ENCODE data around the gene PLEKHM3.

The PLEKHM3 gene

DNA sequence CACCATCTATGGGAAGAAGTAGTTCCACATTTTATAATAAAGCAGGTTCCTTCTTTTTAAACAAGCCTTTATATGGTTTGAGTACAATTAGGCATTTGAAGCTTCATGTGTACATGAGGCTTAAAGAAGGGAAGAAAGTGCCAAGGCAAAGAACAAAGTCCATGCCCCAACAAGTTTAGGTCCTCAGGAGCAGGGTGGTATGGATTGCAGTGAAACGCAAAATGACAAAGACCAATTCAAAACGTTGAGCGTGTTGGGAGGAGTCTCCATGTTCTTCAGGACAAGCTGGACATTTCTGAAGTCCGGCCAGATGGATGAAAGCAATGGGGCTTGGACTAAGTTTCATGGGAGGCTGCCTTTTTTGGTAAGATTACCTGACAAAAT, 176.8 kb downstream of the PLEKHM3 start:
- DNase-seq = no peak

DNA sequence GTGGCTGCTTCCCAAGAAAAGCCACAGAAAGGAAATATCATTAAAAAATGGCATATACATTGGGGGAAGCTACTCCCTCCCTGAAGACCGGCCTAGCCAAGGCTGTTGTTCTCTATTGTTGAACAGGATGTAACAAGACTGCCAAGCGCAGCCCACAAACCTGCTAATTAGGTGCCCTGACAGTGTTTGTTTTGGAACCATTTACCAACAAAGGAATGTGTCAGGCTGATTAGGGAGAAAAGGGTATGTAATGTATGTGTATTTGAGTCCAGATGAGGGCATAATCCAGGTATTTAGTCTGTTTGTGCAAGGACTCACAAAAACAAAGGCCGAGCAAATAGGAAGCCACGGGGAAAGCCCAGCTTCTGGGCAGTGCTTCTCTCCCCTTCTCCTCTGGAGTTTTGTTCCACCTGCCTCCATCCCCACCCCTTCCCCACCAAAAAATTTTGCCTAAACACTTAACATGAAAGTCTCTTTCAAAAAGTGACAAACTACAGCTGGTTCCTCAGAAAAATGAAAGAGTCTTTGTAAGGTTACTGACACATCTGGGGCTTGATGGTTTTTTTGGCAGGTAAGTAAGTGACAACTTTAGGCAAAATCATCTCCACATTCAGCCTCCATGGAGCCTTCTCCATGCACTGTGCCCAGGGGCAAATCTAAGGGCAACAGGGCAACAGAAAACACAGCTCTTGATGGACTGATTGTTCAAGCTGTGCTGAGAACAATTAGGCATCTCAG, 177.4 kb downstream of the PLEKHM3 start:
- DNase-seq = no peak

GRCh38 chr2:207847098-207847806, 178.1 kb downstream of the PLEKHM3 start:
- DNase-seq = no peak

DNA sequence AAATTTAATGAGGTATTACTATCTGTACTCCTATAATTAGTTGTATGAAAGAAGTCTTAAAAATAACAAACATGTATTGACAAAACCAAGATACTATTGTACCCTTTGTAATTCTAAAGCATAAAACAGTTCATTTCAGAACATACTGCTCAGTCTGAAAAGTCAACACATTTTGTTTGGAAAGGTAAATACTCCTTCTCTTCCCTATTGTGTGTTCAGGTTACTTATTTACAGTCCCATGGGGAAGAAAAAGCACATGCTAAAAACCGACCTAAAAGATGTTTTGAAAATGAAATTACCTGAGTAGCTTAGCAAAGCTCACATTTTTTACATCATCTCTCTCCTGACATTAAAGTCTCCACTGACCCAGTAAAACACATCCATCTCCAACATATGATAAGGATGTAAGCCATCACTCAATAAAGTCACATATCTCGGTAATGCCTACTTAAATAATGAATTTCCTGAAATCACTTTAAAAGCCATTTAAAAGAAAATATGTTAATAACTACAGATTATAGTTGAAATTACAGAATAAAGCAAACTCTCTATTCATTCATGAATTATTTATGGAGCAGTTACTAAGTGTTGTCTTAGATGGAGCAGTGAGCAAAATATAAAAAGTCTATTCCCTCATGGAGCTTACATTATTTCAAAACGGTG, 180.0 kb downstream of the PLEKHM3 start:
- no peak for DNase-seq

- DNase-seq = no peak
Measured at GRCh38 chr2:207844648-207845047, 180.7 kb downstream of the PLEKHM3 start.

DNA sequence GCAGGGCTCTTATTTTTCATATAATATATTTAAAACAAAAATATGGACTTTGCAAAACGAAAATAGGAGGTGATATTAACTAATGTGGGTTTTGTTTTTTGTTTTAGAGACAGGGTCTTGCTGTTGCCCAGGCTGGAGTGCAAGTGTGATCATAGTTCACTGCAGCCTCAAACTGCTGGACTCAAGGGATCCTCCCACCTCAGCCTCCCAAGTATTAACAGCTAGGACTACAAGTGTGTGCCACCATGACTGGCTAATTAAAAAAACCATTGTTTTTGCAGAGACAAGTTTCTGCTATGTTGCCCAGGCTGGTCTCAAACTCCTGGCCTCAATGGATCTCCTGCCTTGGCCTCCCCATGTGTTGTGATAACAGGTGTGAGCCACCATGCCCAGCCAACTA, 185.2 kb downstream of the PLEKHM3 start:
- no peak for DNase-seq

DNA sequence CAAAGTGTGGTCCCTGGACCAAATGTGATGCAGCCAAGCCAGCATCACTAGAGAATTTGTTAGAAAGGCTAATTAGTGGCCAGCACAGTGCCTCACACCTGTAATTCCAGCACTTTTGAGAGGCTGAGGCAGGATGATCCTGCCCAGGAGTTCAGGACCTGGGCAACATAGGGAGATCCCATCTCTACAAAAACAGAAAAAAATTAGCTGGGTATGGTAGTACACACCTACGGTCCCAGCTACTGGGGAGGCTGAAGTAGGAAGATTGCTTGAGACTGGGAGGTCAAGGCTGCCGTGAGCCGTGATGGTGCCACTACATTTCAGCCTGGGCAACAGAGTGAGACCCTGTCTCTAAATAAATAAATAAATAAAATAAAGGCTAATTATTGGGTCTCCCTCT, 185.8 kb downstream of the PLEKHM3 start:
- no peak for DNase-seq

DNA sequence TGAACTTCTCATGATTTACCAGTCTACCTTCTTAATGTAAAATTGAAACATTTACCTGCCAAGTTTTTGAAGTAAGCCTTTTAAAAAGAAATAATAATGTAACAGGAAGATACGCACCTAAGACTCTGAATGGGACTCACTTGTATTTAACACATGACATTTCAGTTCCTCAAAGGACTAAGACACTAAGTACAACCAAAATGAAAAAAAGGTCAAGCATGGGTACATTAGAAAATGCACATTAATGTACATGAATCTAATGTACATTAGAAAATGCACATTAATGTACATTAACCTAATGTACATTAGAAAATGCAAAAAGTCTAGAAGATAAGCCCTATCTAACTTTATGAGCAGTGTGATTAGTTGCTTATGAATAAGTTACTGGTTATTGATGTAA, 186.3 kb downstream of the PLEKHM3 start:
- DNase-seq = no peak

DNA sequence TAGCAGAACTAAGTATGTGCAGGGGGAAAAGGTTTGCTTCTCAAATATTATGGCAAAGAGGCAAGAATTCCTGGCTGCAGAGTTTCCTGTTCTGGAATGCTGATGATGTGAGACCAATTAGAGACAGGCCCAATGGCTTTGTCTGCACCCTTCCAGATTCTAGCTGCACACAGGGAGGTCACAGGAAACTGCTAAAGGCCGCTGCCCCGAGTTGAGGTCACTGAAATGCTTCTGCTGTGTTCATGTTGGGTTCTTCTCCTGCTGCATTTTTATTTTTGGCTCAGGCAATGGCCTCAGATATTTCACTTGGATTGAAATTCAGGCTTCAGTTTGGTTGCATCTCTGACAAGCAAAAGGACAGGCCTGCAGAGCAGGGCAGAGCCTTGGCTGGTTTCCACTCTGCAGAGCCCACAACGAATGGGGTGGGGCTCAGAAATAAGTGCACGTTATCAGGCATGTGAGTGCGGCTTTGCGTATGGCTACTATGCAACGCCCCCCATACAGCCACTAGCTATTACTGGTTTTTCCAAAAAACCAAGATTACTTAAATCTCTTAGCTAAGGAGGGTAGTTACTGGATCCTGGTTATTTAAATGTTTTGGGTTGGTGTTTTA, 188.7 kb downstream of the PLEKHM3 start:
- DNase-seq = no peak

DNA sequence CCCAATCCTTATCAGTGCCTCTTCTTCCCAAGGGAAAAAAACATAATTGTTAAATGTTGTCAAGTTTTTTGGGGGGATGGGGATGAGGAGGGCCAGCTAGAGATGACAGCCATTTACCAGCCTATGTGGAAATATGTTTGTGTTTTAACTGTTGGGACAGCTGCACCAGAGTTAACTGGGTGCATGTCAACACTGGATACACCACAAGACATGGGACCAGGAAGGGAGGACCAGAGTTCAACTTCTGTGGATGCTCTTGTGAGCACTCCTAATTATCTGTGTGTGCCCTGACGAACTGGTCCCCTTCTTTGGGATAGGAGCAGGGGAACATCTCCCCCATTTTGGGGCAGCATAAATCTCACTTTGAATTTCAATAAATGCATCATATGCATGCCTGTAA, 189.5 kb downstream of the PLEKHM3 start:
- no peak for DNase-seq

DNA sequence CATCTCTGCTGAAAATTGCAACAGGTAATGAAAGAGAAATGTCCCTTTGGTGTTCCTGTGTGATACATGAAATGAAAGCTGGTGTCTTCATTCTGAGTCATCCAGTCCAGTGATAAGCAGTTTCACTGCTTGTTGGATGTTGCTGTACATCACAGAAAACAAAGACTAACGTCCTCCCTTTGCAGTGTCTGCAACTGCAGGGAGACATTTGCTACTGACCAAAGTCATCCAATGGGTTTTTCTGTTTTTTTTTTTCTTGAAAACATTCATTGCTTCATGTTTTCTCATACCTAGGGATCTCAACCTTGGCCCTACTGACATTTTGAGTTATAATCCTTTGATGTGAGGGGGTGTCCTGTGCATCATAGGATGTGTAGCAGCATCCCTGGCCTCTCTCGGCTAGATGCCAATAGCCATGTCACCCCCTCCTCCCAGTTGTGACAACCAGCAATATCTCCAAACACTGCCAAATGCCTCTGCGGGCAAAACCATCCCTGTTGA, 192.0 kb downstream of the PLEKHM3 start:
- DNase-seq = no peak

- DNase-seq = no peak
Measured at GRCh38 chr2:207831584-207832248, 193.6 kb downstream of the PLEKHM3 start.

- no peak for DNase-seq
Measured at GRCh38 chr2:207830778-207831438, 194.4 kb downstream of the PLEKHM3 start.

DNA sequence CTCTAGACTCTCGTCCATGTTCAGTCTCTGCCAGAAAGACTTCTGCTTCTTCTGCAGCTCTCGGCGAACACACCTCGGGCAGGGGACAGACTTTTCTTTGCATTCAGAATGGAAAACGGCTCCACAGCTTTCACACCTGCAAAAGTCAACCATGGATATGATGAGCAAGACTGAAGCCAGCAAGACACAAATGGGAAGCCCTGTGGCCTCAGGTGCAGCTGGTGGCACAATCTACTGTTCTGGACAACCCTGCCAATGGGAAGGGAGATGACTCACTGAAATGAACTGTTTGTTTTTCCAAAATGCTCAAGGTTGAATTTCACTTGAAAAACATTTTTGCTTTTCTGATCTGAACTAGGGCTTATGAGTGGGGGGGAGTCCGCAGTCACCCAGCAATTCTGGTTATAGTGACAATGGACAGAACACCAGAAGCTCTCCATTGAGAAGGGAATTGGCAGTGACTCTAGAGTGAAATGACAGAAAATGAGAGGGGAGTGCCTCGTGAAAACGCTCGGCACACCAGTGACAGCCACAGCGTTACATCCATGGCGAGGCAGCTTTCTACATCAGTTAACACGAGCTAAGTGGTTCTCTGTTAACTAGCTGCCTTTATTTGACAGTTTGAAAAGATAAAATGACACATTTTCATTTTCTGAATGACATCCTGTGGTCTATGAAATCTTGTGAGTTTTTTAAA, 196.8 kb downstream of the PLEKHM3 start:
- DNase-seq = no peak

DNA sequence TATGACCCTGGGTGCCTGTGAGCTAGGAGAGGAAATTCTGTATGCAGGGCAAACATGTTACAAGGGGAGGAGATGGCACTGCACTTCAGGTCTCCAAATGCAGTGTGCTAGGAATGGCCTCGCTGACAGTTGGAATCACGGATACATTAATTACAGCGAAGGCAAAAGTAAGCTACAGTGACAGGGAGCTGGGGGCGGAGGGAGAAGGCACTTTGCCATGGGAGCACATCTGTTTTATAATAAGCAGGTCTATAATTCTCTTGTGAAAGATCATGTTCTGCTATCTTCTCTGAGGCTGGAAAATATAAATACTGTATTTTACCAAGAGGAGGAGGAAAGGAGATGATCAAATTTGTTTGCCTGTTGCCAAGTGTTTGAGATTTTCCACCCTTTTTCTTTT, 199.3 kb downstream of the PLEKHM3 start:
- no peak for DNase-seq

DNA sequence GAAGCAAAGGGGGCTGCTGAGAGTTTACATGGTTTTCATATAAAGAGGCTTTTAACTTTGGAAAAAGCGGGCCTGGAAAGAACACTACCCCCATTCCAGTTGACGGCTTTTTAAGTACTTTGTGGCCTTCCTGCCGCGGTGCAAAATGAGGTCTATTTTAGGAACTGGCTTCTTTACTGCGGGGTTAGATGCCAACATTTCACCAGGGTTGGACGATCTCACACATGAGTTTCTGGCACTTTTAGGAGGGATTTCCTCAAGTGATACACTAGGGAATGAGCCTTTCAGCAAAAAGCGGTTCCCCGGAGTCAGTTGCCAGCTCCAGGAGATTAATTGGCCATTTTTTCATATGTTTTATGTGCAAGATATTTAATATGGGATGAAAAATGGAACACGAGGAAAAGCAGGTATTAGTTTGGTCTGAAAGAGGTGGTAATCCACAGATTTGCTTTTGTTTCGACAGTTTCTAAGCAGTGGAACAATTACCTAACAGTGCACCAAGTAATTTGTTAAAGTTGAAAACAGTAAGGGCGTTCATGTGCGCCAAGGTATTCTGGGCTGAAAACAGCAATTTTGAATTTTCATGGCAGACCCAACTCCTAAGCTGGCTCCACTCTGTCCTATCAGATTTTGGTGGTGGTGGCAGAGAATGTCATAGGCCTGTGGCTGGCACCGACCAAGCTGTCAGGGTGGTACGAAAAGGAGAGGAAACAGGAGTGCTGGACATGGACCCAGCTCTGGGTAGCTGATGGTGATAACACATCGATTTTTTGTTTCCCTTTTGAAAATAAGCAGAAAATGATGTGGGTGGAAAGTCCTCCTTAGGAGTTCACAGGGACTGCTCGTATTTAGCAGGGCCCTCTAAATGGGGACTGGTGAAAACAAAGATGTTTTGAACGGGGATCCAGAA, 200.0 kb downstream of the PLEKHM3 start:
- DNase-seq = no peak

DNA sequence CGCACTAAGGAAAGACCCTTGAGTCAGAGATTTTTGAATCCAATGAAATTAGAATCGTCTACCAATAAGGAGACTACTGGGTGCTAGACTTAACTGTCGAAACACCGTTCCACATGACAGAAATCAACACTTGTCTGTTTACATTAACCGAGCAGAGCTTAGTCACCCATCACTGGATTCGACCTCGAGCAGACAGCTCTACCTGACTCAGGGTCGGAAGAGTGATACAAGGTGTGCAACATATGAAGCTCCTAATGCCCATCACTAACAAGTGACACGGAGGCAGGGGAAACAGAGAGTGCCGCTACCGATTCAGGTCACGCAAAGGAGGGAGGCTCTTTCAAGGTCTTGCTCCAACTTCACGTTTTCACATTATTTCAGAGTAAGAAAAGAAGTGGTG, 201.5 kb downstream of the PLEKHM3 start:
- DNase-seq = no peak

GRCh38 chr2:207819839-207820784, 205.2 kb downstream of the PLEKHM3 start:
- no peak for DNase-seq

DNA sequence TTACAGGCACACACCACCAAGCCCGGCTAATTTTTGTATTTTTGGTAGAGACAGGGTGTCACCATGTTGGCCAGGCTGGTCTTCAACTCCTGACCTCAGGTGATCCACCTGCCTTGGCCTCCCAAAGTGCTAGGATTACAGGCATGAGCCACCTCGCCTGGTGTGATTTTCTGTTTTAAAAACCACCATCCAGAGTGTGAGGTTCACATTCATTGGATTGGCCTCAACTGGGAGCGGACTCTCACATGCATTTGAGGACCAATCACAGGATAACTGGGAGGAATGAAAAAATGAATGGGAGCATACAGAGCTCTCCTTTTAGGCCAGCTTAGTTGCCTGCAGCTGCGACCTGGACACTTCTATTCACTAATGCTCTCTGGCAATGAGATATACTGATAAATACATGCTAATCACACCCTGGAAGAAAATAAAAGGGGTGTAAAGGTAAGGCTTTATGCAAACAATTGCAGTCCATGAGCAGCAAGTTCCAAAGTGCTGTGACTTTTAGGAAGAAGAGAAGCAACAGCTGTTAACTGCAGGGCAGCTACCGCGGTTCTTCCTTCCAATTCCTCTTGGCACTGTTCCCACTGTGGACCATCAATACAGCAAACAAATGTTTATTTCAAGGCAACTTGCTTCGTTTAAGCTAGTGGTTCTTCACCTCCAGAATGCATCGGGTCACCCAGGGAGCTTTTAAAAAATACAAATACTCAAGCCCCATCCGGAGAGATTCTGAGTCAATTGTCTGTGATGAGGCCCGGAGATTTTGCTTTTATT, 206.1 kb downstream of the PLEKHM3 start:
- no peak for DNase-seq

All from CD4-positive, alpha-beta T cell treated with Interleukin-12 subunit alpha and Interleukin-12 subunit beta, for 1 hour (primary cell).